A549 (cell line): Measurements from ENCODE around the gene EID2. TPM values are rescaled to one million over a fixed set of nuclear protein-coding genes. Genes with fewer than 3 reads are reported as not detected.

Experiments
- ATAC-seq, 2 experiments: fragments of 200-7000 bp in 1 of 2; fragments of >200 bp in 1 of 2; cut with Nextera tagmentation in 1 of 2; cut with Tn5 transposase in 1 of 2; 3 replicates each; pipeline versions ENCODE4 v1.8.0 to v1.9.1; 2018 to 2020; ENCODE audit warnings: mild to moderate bottlenecking in 1 of 2, moderate library complexity in 1 of 2
- CTCF ChIA-PET: fragments of 300-600 bp; sonication (Branson Sonifier 250); formaldehyde crosslinking; extraction: SDS; loops from one replicate; lab custom pipeline; 2021; ENCODE audit warnings: antibody characterized with exemption, inconsistent platforms; lab: Yijun Ruan, JAX
- POLR2A ChIA-PET: fragments of 350-600 bp; formaldehyde crosslinking; extraction: SDS; loops from one replicate; lab custom pipeline; 2021; ENCODE audit warnings: antibody characterized with exemption, inconsistent platforms; lab: Yijun Ruan, JAX
- DNase-seq, 2 experiments: peaks; one replicate each; pipeline versions ENCODE4 v3.0.0 to v3.0.0-alpha.2; 2011 to 2016; ENCODE audit warnings: low read depth in 1 of 2, low spot score in 1 of 2
- FAIRE-seq: peaks from 2 replicates; lab custom pipeline; 2011; peaks lifted over from hg19 to GRCh38; lab: Jason Lieb, UNC
- H3K27ac ChIP-seq, 2 experiments: fragments of >200 bp; sonication (Bioruptor Twin); formaldehyde crosslinking; 3 replicates each; pipeline ENCODE4 v1.5.1; 2016 to 2017
- H3K4me1 ChIP-seq: fragments of >200 bp; sonication (Bioruptor Twin); formaldehyde crosslinking; 3 replicates; pipeline ENCODE4 v1.6.1; 2016
- H3K4me2 ChIP-seq: fragments of >200 bp; sonication (Bioruptor Twin); formaldehyde crosslinking; 3 replicates; pipeline ENCODE4 v1.6.1; 2016
- H3K4me3 ChIP-seq: fragments of >200 bp; sonication (Bioruptor Twin); formaldehyde crosslinking; 3 replicates; pipeline ENCODE4 v1.5.1; 2016
- H3K9me3 ChIP-seq: fragments of >200 bp; sonication (Bioruptor Twin); formaldehyde crosslinking; 3 replicates; pipeline ENCODE4 v1.6.1; 2016
- CEBPB ChIP-seq, 2 experiments: fragments of >200 bp in 1 of 2; sonication (Bioruptor Twin) in 1 of 2; formaldehyde crosslinking in 1 of 2; IDR thresholded peaks; 2 replicates each; pipeline ENCODE4 v1.6.1; 2012 to 2016
- CTCF ChIP-seq: fragments of >200 bp; sonication (Bioruptor Twin); formaldehyde crosslinking; IDR thresholded peaks from 3 replicates; pipeline ENCODE4 v1.5.1; 2016
- EHMT2 ChIP-seq: fragments of 200-600 bp; sonication (generic); IDR thresholded peaks from 2 replicates; pipeline ENCODE4 v1.6.1; 2016; ENCODE audit warnings: antibody characterized with exemption, low read depth, mild to moderate bottlenecking, moderate library complexity
- EP300 ChIP-seq, 2 experiments: fragments of >200 bp; sonication (Bioruptor Twin); formaldehyde crosslinking; IDR thresholded peaks; 2 replicates in 1 of 2; 3 replicates in 1 of 2; pipeline ENCODE4 v1.6.1; 2016 to 2017
- ESRRA ChIP-seq: fragments of 150-350 bp; IDR thresholded peaks from 2 replicates; pipeline ENCODE4 v1.6.1; 2014; ENCODE audit warnings: mild to moderate bottlenecking, low read length, borderline replicate concordance
- HEYL ChIP-seq: fragments of 250-450 bp; sonication (Bioruptor Pico); IDR thresholded peaks from 2 replicates; pipeline ENCODE4 v1.8.0; 2021; ENCODE audit warnings: mild to moderate bottlenecking, moderate library complexity
- HMGXB4 ChIP-seq: fragments of 250-450 bp; sonication (Bioruptor Pico); IDR thresholded peaks from 2 replicates; pipeline ENCODE4 v1.5.0; 2021; ENCODE audit warnings: mild to moderate bottlenecking, moderate library complexity, borderline replicate concordance
- HOXA7 ChIP-seq: fragments of 250-450 bp; sonication (Bioruptor Pico); IDR thresholded peaks from 2 replicates; pipeline ENCODE4 v1.5.0; 2020; ENCODE audit warnings: mild to moderate bottlenecking, moderate library complexity
- JUNB ChIP-seq: fragments of >200 bp; sonication (Bioruptor Twin); formaldehyde crosslinking; IDR thresholded peaks from 2 replicates; pipeline ENCODE4 v1.6.1; 2016
- KDM1A ChIP-seq: fragments of 200-600 bp; sonication (generic); IDR thresholded peaks from 2 replicates; pipeline ENCODE4 v1.6.1; 2016; ENCODE audit warnings: low read depth, mild to moderate bottlenecking
- KDM5A ChIP-seq: fragments of 200-600 bp; sonication (generic); IDR thresholded peaks from 2 replicates; pipeline ENCODE4 v1.6.1; 2016; ENCODE audit warnings: antibody characterized with exemption, mild to moderate bottlenecking
- MAFK ChIP-seq: fragments of 450-650 bp; IDR thresholded peaks from 2 replicates; pipeline ENCODE4 v1.6.1; 2014; ENCODE audit not compliant: partially characterized antibody
- MAZ ChIP-seq: fragments of 150-350 bp; IDR thresholded peaks from 2 replicates; pipeline ENCODE4 v1.6.1; 2014; ENCODE audit warnings: antibody characterized with exemption, low read depth, low read length, borderline replicate concordance
- MYC ChIP-seq: IDR thresholded peaks from 2 replicates; pipeline ENCODE4 v1.6.1; 2012; ENCODE audit warnings: mild to moderate bottlenecking, inconsistent platforms, low read length, improper control_type of control experiment, borderline replicate concordance
- POLR2AphosphoS2 ChIP-seq: conservative IDR thresholded peaks from 2 replicates; pipeline ENCODE4 v1.6.1; 2012; ENCODE audit warnings: low read length, improper control_type of control experiment, inconsistent platforms
- RAD21 ChIP-seq, 2 experiments: fragments of >200 bp in 1 of 2; sonication (Bioruptor Twin) in 1 of 2; formaldehyde crosslinking in 1 of 2; IDR thresholded peaks in 1 of 2; conservative IDR thresholded peaks in 1 of 2; 2 replicates in 1 of 2; 3 replicates in 1 of 2; pipeline ENCODE4 v1.6.1; 2012 to 2018; ENCODE audit warnings: inconsistent platforms in 1 of 2
- RARB ChIP-seq: fragments of 250-450 bp; sonication (Bioruptor Pico); IDR thresholded peaks from 2 replicates; pipeline ENCODE4 v1.8.0; 2021; ENCODE audit warnings: mild to moderate bottlenecking, moderate library complexity
- RFX5 ChIP-seq: fragments of 450-650 bp; IDR thresholded peaks from 2 replicates; pipeline ENCODE4 v1.7.1; 2014; ENCODE audit warnings: antibody characterized with exemption, mild to moderate bottlenecking, moderate library complexity
- RNF2 ChIP-seq: fragments of 200-600 bp; sonication (generic); IDR thresholded peaks from 2 replicates; pipeline ENCODE4 v1.6.1; 2016; ENCODE audit warnings: low read depth, mild to moderate bottlenecking, antibody characterized with exemption, moderate library complexity, borderline replicate concordance
- SMC3 ChIP-seq: fragments of >200 bp; sonication (Bioruptor Twin); formaldehyde crosslinking; IDR thresholded peaks from 3 replicates; pipeline ENCODE4 v1.6.1; 2018; ENCODE audit warnings: inconsistent platforms
- SREBF2 ChIP-seq: fragments of 450-650 bp; IDR thresholded peaks from 2 replicates; pipeline ENCODE4 v1.6.1; 2014; ENCODE audit warnings: mild to moderate bottlenecking, moderate library complexity
- TFCP2L1 ChIP-seq: fragments of 250-450 bp; sonication (Bioruptor Pico); IDR thresholded peaks from 2 replicates; pipeline ENCODE4 v1.5.0; 2021; ENCODE audit warnings: mild to moderate bottlenecking
- TP53 ChIP-seq: fragments of 250-450 bp; sonication (Bioruptor Pico); IDR thresholded peaks from 2 replicates; pipeline ENCODE4 v1.5.0; 2021; ENCODE audit warnings: mild to moderate bottlenecking, moderate library complexity
- ZFP36 ChIP-seq: fragments of 450-650 bp; IDR thresholded peaks from 2 replicates; pipeline ENCODE4 v1.6.1; 2014; ENCODE audit warnings: borderline replicate concordance; ENCODE audit not compliant: partially characterized antibody
- ZSCAN20 ChIP-seq: fragments of 250-450 bp; sonication (Bioruptor Pico); IDR thresholded peaks from 2 replicates; pipeline ENCODE4 v1.8.0; 2022; ENCODE audit warnings: mild to moderate bottlenecking, moderate library complexity
- WGBS: methylation state at CpG from one replicate; pipeline ENCODE4 v1.1.6; 2017; ENCODE audit errors: missing lambda C conversion rate; 5-methylcytosine and 5-hydroxymethylcytosine counted together
- polyA plus RNA-seq, 4 experiments: library from polyadenylated mRNA; depleted of rRNA in 3 of 4; stranded (reverse); fragments of >200 nt; fragmentation: RNase III in 1 of 4; extraction: RNeasy Plus Mini Kit Qiagen cat#74134 plus additional on column Dnase treatment in 1 of 4; gene quantifications; 2 replicates in 3 of 4; 3 replicates in 1 of 4; pipeline ENCODE4 v1.2.3, GENCODE V29; 2011 to 2017
- TF ChIP-seq, protein P1 (sequence below): IDR thresholded peaks from 2 replicates; pipeline ENCODE4 v1.6.1; 2012
- TF ChIP-seq, protein P2 (sequence below): IDR thresholded peaks from 2 replicates; pipeline ENCODE4 v1.6.1; 2012

Gene EID2
- polyA plus RNA-seq, 2 of the 4 experiments (the other 2 are of a cell fraction), result 26.1 to 53.0 TPM

GRCh38 chr19:39506944-39507714 is 32.8 kb downstream of the EID2 start (continued):
- peak; percentile 95 for TF ChIP-seq TP53 (CRISPR knock-in tag)
- TF ChIP-seq, all 56 proteins: peak for 20

DNA sequence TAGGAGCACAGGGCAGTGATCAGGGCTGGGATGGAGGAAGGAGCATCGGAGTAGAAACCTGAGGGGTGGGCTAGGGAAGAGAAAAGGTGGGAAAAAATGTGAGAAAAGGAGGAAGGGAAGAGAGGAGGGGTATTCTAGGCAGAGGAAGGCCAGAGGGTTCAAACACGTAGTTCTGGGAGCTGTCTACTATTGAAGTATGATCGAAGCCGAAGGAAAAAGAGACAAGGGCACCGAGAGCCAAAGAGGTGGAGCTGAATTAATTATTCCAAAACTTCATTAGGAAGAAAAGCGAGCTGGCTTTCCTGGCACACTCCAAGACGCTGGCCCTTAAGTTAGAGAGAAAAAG is 33.4 kb downstream of the EID2 start:
- H3K4me2 ChIP-seq, result peak overlapping the region; percentile 85
- peaks cover 5% of the 10 kb centered on the region for H3K9me3 ChIP-seq
- TF ChIP-seq HOXA7 (CRISPR knock-in tag), result 0 out of 2 replicates have a peak, but pooled peaks have one; percentile 12
- TF ChIP-seq RNF2, result peak; percentile 78; the same call in 1 of the 2 replicates
- TF ChIP-seq, protein P1, sequence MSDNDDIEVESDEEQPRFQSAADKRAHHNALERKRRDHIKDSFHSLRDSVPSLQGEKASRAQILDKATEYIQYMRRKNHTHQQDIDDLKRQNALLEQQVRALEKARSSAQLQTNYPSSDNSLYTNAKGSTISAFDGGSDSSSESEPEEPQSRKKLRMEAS, result no peak
- TF ChIP-seq ESRRA, result no peak
- TF ChIP-seq ZSCAN20 (CRISPR knock-in tag), result no peak
- no peak for TF ChIP-seq POLR2AphosphoS2
- CTCF ChIA-PET, result interaction anchor here (0.7 to 17.0 kb wide), 9 partner anchors 7 to 1499 kb away, joined by 3 to 257 read pairs (median 4); partner anchors contain the start of genes DLL3, EID2, EID2B and PLEKHG2
- no peak for DNase-seq
- ATAC-seq, result no peak
- H3K4me3 ChIP-seq, result peak overlapping the region; percentile 66
- WGBS, result 72% methylated on average over 7 of the region's 7 CpGs
- FAIRE-seq, result no peak
- peak overlapping the region; percentile 81 to 86 for H3K27ac ChIP-seq
- H3K4me1 ChIP-seq, result peaks cover 19% of the 10 kb centered on the region
- POLR2A ChIA-PET, result interaction anchor here (1.1 kb wide), 2 partner anchors 71 to 340 kb away, joined by 3 to 10 read pairs; partner anchors contain the start of genes FBL and RPS16

GRCh38 chr19:39502640-39503417 is 37.1 kb downstream of the EID2 start:
- H3K4me1 ChIP-seq, result peaks cover 25% of the 10 kb centered on the region
- peak overlapping the region; percentile 16; the same call in 1 of the 3 replicates for H3K4me3 ChIP-seq
- ChIA-PET POLR2A (interaction anchor here (1.7 kb wide), 1 partner anchor 67 kb away, joined by 13 read pairs; the partner anchor contains the start of gene RPS16), CTCF (interaction anchor here (0.5 to 15.8 kb wide), 36 partner anchors 11 to 1267 kb away, joined by 3 to 305 read pairs (median 5); partner anchors contain the start of genes EID2, EID2B, NFKBIB and RPS16)
- H3K9me3 ChIP-seq, result peaks cover 5% of the 10 kb centered on the region
- DNase-seq (peak; percentile 94 to 97), ATAC-seq (peak in 1 of 2 experiments; percentile 39; a peak in 4 of 6 replicates), FAIRE-seq (no peak)
- H3K27ac ChIP-seq, result peak overlapping the region; percentile 6 to 57; a peak in 2 of 6 replicates
- H3K4me2 ChIP-seq, result peak overlapping the region; percentile 70
- 27% methylated on average over 52 of the region's 69 CpGs for WGBS
- no peak for TF ChIP-seq SREBF2
- no peak for TF ChIP-seq EP300 (IDR thresholded peaks at IDR 0.05)
- TF ChIP-seq SMC3, result peak; percentile 65
- TF ChIP-seq HOXA7 (CRISPR knock-in tag), result no peak
- no peak for TF ChIP-seq MAFK
- no peak for TF ChIP-seq HMGXB4 (CRISPR knock-in tag)
- no peak for TF ChIP-seq POLR2AphosphoS2
- no peak for TF ChIP-seq CEBPB (IDR thresholded peaks at IDR 0.05)
- peak; percentile 51; the same call in 1 of the 2 replicates for TF ChIP-seq TFCP2L1 (CRISPR knock-in tag)
- TF ChIP-seq, protein P2, sequence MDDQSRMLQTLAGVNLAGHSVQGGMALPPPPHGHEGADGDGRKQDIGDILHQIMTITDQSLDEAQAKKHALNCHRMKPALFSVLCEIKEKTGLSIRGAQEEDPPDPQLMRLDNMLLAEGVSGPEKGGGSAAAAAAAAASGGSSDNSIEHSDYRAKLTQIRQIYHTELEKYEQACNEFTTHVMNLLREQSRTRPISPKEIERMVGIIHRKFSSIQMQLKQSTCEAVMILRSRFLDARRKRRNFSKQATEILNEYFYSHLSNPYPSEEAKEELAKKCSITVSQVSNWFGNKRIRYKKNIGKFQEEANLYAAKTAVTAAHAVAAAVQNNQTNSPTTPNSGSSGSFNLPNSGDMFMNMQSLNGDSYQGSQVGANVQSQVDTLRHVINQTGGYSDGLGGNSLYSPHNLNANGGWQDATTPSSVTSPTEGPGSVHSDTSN, result no peak
- TF ChIP-seq MAZ, result peak; percentile 80; the same call in 1 of the 2 replicates
- TF ChIP-seq RNF2, result no peak
- TF ChIP-seq HEYL, result peak; percentile 73; the same call in 1 of the 2 replicates
- peak in 1 of 2 experiments; percentile 58; a peak in 4 of 5 replicates for TF ChIP-seq RAD21 (conservative IDR thresholded peaks at IDR 0.05 in 1 of 2, IDR thresholded peaks at IDR 0.05 in 1 of 2)
- TF ChIP-seq ZFP36, result no peak
- TF ChIP-seq RARB (CRISPR knock-in tag), result no peak
- TF ChIP-seq MYC, result peak; percentile 94
- TF ChIP-seq EHMT2, result no peak
- peak; percentile 45; the same call in 1 of the 2 replicates for TF ChIP-seq RFX5
- peak; percentile 99 for TF ChIP-seq CTCF
- TF ChIP-seq JUNB, result no peak
- 0 out of 2 replicates have a peak, but pooled peaks have one; percentile 28 for TF ChIP-seq KDM1A
- no peak for TF ChIP-seq KDM5A
